Stimulated activated CD8-positive, alpha-beta memory T cell treated with anti-CD3 and anti-CD28 coated beads, Interleukin-12 subunit alpha, Interleukin-12 subunit beta, amount 100 ng/mL, for 1 hour (primary cell): ENCODE measurements around the gene HOXC12.

ENCODE experiments used
- DNase-seq: peaks from one replicate; pipeline ENCODE4 v3.0.0-alpha.2; 2020; ENCODE audit warnings: low read depth

HOXC12 gene

DNA sequence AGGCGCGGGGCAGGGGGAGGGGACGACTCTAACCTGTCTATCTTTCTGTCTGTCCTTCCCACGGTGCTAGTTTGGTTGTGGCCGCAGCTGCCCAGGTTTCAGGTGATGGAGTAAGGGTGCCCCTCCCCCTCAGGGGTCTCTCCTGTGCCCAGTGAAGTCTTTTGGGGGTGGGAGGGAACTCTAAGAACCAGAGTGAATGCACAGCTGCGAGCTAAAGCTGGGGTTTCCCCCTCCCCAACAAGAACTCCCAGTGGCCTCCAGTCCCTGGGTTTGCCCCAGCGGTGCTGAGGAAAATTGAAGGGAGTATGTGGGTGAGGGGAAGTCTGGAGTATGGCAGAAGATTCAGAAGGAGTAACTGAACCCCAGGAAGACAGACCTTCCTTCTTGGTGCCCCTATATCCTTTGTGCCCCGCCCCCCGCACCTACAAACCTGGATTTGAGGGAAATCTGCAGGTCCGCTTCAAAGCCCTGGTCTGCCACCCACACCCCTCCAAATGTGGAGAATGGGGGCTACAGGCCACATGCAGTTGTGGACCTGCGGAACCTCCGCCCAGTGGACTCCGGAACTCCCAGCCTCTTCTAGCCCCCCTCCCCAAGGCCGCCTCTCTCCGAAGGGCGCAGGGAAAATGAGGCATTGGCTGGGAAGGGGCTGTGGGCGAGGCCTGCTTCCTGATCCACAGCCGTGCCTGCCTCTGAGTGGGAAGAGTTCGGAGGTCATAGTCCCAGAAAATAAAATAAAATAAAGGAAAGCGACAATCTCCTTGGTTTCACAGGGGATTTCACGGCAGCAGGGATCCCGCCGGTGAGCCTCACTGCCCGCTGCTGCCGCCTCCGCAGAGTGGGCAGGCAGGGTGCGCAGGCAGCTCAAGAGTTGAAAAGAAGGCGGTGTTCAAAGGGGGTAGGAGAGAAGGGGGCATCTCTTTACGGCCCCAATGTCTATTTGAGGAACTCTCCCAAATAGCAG lies 41.8 kb downstream of the HOXC12 start:
- DNase-seq, result no peak

DNA sequence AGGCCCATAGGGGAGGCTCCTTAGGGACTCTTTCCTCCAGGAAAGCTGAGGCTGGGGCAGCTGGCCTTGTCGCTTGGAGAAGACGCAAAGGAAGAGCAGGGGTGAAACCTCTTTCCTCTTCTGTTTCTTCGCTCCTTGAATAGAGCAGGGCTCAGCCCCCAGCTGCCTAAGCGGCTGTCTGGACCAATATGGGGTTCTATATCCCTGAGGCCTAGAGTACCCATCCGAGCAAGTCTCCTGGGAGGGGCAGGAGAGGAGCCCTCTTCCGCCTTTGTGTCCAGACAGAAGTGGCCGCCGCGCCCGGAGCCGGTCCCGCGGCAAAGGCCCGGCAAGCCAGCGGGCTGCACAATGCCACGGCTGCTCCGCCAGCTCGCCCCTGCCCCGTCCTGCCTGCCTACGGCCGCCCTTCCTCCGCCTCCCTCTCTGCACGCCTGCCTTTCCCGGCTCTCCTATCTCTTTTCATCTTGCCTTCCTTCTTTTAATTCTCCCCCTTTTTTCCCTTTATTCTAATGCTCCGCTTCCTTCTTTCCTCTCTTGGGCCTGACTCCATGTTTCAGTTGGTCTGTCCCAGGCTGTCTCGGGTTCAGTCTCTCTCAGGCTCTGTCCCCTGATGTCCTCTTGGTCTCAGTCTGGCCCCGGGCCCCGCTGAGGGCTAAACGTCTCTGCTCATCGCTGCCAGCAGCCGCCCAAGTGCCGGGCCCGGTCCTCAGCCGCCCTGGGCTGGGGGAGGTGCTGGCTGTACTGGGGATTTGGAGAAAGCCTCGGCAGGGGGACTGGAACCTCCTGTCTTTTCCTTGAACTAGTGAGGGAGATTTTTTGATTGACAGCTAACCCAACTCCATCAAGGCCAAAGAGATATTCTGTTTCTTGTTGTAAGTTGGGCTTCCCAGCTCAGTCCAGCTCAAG lies 42.8 kb downstream of the HOXC12 start:
- DNase-seq, result no peak

DNA sequence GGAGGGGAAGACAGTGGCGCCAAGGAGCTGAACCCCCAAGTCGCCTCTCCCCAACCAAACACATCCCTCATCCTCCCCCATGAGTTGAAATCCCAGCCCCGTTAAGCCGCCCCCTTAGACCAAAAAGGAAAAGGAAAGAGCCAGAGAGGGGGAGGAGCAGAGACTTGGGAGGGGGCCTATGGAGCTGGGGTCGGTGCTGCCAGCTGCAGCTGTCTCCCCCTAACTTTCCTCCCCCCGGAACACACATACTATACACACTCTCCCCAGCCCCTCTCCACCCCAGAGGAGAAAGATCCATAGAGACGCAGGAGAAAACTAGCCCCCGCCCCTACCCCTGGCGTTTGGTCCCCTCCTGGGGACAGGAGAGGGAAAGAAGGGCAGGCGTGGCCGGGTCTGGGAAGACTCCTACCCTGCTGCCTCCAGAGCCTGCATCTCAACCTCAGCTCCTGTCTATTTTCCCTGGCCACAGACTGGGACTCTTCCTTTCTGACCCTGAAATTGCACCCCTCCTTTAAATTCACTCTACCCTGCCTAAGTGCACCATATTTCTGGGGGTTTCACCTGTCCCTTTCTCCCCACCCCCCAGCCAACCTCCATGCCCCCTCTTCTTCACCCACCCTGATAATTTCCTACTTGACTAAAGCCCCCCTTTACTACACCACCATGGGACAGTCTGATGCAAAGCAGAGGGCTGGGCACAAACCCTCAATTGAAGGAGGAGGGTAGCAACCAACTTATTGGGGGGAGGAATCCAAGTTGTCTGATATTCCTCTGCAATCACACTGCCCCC lies 43.6 kb downstream of the HOXC12 start:
- DNase-seq, result no peak

DNA sequence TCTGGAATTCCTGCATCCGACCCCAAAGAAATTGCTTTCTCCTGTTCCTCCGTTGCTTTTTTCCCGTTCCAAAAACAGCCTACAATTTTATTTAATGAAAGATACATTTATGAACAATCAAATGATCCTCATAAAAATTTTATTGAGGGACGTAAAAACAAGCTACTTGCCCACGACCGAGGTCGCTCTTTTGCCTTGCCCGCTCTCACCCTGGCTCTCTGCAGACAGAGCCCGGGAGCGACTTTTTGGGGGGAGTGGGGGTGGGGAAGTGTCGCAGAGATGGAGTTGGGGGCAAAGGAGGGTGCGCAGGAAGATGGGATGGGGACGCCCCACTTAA lies 44.2 kb downstream of the HOXC12 start:
- DNase-seq, result no peak

DNA sequence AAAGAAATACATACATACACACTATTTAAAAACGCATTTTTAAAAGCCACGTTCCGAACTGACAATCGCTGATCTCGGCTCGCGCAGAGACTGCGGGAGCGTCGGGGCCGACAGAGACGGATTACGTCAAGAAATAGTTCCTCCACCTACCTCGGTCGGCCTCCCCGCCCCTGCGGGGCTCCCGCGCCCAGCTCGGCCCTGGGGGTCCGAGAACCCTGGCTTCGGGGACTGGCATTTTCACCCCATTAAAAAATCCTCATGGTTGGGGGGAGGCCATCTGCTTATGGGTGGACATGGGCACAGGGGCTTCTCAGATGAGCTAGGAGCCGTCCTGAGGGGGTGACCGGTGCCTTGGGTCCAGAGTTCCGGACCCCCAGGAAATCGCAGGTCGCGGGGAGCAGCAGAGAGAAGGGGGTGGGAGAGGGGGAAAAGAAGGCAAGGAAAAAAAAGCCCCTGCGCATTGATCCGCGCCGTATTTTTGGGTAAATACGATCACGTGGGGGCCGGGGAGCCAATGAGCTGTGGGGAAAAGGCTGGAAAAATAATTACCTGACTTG lies 44.9 kb downstream of the HOXC12 start:
- DNase-seq, result no peak

DNA sequence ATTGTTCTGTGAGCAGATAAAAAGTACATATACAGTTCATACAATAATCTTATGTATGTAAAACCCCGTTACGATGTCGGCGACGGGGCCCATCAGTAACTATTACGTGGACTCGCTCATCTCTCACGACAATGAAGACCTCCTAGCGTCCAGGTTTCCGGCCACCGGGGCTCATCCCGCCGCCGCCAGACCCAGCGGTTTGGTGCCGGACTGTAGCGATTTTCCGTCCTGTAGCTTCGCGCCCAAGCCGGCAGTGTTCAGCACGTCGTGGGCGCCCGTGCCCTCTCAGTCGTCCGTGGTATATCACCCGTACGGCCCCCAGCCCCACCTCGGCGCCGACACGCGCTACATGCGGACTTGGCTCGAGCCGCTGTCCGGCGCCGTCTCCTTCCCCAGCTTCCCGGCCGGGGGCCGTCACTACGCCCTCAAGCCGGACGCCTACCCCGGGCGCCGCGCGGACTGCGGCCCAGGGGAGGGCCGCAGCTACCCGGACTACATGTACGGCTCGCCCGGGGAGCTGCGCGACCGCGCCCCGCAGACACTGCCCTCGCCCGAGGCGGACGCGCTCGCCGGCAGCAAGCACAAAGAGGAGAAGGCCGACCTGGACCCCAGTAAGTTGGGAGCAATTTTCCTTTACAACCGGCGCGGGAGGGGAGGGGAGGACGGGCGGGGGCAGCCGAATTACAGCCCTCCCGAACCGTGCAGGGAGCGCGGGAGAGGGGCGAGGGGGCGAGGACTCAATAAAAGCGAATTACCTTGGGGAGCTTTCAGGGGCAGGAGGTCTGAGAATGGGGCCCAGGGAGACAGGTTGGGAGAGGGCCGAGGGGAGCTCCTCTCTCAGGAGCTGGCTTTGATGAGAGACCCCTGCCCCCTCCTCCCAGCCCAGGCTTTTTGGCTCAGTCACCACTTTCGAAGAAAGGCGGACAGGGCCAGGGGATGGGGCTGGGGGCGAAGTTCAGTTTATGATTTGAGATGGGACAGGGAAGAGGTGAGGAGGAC lies 45.7 kb downstream of the HOXC12 start, which contains the start of gene HOXC9:
HOXC9 (plus strand) TSS at position 46 of the 999 bp plus-strand sequence; CDS start at position 74, 28 bp downstream.
- DNase-seq, result no peak

DNA sequence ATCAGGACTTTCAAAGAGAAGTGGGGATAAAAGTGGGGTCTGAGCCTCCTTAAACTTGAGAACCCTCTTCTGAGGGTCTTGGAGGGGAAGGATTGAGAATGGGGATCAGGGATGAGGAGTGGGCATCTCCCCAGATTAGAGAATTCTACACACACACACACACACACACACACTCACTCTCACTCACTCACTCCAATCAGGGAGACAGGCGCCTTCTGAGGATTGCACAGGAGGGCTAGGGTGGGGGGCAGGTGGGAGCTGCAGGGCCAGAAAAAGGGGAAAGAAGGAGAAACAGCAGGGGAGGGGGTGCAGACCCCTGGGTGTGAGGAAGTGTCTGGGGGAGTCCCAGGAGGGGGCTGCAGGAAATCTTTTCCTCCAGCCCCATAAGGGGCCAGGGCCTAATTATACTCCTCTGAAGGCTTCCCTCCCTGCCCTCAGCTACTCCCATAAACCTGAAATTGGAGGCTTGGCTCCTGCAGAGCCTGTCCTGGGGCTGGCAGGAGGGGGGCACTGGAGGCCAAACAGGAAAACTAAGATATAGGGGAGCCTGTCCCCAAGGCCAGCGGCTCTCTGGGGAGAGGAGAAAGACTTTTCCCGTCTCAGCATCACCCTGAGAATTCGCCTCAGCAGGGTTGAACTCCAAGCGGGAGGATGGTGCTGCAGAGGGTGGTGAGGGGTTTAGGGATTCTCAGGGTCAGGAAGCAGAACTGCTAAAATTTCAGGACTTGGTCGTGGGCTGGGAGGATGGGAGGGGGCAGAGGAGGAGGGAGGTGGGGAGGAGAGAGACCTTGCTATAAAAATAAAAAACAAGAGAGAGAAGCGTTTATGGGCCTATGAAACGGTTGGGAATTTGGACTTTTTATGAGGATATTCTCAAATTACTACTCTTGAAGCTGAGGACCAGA lies 46.8 kb downstream of the HOXC12 start:
- no peak for DNase-seq

DNA sequence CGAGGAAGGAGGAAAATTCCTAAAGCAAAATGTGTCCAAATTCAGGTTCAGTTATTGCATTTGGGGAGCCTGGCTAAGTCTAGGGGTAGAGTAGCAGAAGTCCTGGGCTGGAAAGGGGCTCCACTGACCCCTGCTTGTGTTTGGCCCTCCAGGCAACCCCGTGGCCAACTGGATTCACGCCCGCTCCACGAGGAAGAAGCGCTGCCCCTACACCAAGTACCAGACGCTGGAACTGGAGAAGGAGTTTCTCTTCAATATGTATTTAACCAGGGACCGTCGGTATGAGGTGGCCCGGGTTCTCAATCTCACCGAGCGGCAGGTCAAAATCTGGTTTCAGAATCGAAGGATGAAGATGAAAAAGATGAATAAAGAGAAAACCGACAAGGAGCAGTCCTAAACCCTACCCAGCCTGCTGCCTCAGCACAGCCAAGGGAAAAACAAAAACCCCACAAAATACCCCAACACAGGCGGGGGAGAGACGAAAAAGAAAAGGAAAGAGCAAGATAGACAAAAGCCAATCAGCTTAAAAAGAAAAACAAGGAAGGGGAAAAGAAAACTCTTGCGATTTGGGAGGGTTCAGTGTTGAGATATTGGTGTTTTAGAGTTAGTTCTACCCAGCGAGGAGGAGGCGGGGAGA lies 47.7 kb downstream of the HOXC12 start:
- DNase-seq, result no peak

DNA sequence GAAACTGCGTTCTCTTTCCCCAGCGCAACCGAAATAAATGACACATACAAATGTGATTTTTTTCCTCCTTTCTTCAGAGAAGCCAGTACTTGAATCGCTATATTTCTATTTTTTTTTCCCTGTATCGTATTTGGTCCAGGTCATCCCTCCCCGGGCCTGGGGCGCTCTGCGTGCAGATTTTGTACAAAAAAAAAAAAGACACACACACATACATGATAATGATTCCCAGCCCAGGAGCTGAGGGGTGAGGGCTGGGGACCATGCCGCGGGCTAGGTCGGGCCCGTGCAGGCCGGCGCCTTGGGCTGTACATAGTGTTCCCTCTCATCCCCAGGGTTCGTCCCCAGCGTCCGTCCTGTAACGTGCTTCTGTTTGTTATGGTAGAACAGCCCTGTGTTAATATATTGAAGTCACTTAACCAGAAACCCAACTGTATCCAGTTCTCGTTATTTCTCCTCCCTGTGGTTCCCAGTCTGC lies 48.2 kb downstream of the HOXC12 start:
- no peak for DNase-seq

DNA sequence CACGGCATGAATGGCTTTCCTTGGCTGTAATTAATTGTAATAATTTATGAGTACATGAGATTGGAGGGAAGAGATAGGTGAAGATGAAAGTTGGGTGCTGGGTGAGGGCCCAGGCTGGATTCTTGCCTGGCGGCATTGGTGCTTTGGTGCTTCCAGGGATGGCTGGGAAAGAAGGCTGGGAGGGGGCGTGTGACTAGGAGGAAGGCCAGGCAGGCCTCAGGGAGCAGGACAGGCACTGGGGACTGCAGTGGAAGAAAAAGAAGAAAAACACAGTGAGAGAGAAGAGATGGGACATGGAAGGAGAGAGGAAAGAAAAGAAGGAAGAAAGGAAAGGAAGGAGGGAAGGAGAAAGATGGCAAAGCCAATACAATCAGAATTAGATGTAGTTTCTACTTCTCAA lies 48.9 kb downstream of the HOXC12 start:
- DNase-seq, result no peak

DNA sequence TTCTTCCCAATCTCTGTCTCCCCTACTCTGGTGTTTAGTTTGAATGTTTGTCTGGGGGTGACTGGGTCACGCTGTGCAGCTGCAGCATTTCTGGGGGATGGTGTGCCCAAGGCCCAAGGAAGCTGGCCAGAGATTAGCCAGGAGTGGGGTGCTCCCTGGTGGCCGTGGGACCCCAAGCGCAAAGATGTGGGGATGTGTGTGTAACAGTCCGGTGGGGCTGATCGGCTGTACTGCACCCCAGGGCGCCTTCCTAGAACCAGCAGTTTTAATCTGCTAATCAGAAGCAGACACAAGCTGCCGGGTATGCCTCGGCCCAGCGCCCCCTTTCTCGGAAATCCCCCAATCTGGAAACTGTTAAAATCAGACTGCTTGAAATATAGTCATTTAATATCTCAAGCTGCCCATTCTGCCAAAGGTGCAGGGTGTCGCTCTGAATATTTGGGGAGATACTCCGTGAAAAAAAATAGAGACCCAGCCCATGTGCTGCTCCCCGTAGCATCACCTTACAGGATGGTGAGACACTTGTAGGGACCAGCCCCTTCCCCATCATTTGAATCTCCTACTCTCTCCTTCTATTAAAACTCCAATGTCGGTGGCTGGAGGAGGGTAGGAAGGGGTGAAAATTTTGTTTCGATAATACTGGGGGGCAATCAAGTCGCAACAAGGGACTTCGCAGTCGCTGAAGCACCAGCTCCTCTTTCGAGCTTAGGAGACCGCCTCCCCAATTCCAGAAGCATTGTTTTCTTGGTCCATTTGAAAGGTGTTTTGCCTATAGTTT lies 49.5 kb downstream of the HOXC12 start:
- no peak for DNase-seq

DNA sequence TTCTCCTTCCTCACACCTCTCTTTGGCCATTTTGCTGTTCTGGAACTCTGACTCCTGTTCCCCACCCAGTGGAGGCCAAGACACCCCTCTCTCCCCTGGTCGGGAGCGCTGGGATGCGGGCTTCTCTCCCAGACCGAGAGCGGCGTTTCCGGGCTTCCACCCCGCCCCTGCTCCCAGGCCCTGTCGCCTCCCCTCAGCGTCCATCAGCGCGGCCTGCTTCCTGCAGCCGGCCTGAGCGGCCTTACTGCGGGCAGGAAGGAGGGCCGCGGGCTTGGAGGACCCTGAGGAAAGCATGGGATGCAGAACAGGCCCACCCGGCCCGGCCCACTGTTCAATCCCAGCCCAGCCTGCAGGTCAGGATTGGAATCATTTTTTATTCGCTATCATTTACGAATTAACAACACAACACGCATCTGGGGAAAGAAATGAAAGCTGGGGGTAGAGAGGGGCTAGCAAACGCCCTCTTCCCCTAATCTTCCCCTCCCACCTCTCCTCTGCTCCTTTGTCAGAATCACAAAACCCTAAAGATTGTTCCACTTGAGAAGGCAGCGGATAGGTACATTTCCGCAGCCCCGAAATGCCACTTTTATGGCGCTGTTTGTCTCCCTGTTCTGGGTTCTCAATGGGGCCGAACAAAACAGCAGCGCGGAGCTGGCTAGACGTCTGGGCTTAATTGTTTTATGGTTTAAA lies 50.3 kb downstream of the HOXC12 start:
- DNase-seq, result no peak

DNA sequence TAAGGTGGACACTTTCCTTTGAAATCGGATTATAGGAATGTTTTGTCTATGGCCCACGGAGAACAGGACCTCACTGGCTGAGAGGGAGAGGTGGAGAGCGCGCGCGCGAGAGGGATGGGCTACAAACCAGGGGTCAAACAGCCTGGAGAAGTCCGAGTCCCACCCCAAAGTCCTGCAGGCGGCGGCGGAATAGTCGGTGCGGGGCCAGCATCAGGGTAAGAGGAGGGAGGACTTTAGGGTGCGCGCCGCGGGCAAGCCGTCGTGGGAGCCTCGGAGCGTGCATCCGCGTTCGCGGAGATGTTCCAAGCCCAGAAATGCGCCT lies 50.8 kb downstream of the HOXC12 start:
- DNase-seq, result no peak

DNA sequence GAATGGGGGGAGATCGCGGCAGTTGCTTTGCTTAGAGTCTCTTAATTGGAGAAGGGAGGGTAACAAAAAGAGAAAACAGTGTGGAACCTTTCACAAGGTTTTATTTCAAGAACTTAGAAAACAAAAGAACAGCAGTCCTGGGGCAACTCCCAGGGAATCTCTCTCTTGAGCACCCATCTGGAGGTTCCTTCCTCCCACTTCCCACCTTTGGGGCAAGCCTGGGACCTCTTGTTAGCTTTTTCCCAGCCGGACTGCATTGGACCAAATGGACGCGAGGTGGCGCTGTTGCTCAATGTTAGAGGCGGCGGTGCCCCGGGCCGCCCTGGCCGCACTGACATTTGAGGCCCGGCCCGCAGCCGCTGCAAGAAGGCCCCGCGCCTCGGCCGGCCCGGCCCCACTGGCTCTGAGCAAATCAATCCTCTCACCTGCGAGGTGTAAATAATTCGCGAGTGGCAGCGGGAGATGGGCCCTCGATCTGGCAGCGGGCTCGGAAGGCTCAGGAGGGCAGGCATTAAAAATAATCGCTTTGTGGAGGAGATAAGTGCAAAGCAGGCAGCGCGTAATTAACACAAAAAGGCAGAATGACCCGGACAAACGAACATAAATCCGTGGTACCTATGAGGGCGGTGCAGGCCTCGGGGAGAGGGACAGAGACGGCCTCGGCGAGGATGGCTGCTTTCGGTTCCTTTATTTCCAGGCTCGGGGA lies 51.3 kb downstream of the HOXC12 start:
- peak; percentile 83 for DNase-seq

DNA sequence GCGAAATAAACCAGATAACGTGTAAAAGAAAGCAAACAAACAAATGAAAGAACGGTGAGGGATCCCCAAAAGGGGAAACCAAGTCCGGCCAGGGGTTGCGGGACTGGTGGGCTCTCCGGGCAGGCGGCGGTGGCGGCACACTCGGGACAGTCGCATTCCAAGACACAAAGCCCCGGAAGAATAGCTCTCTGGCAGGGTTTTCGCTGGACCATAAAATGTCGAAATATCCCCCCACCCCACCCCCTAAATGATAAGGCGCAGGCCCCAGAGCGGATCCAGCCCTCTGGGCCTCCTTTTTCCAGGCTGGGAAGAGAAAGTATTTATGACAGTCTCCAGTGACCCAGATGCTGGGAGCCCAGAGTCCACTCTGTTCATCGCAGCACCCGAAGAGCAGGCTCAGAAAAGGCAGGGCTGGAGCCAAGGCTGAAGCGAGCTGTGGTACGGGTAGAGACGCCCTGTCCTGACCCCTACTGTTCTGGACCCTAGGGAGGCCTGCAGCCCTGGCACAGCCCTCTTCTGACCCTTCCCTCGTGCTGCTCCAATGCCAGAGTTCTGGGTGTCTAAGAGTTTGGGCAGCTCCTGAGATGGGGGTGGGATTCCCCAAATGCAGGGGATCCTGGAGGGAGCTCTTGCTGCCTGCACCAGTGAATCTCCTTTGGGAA lies 52.0 kb downstream of the HOXC12 start:
- no peak for DNase-seq

DNA sequence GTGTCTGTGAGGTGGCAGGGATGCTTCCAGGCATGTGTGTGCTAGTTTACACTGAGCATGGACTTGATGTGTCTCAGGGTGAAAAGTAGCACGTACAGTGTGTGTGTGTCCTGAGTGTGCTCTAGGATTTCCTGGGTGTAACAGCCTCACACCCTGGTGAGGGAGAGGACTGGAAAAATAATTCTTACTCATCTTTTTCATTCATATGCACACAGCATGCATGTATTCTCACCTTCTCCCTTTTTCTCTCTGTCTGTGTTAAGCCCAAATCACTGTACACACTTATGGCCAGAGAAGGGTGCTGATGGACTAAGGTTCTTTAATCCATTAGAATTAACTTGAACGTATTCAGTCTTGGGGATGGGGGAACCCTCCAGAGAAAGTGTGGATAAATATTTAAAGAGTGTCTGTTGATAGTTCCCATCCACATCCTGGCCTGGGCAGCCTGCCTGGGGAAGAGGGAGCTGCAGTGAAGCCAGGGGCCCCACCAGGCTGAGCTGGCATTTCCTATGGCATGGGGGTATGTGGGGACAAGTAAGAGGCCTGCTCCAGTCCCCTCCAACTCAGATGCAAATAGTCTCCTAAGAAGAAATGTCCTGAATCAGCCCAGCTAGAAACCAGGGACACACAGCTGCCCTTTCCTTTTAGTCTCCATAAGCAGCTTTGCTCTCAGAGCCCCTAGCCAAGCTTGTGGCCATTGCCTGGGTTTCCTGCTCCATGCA lies 53.0 kb downstream of the HOXC12 start:
- no peak for DNase-seq
